GM23338 (cell line): Measurements from ENCODE around the gene ZNF627. TPM values are rescaled to one million over a fixed set of nuclear protein-coding genes. Genes with fewer than 3 reads are reported as not detected.
A peak's percentile ranks its signal among the peaks of the same experiment; 100 is the strongest.

ENCODE experiments used
- ATAC-seq: fragments of 200-7000 bp; cut with Tn5 transposase; 3 replicates; pipeline ENCODE4 v1.9.1; 2020
- DNase-seq: peaks from one replicate; pipeline ENCODE4 v3.0.0-alpha.2; 2015; ENCODE audit warnings: low spot score
- H2AFZ ChIP-seq: fragments of 200-600 bp; sonication (generic); 2 replicates; pipeline ENCODE4 v1.8.0; 2016; ENCODE audit warnings: antibody characterized with exemption, mild to moderate bottlenecking, moderate library complexity
- H3F3A ChIP-seq: fragments of 200-600 bp; sonication (generic); replicated peaks from 2 replicates; pipeline ENCODE4 v1.8.0; 2017; ENCODE audit warnings: antibody characterized with exemption, mixed run types, low read depth
- H3K27ac ChIP-seq: fragments of 200-600 bp; sonication (generic); 2 replicates; pipeline ENCODE4 v1.6.1; 2016; ENCODE audit warnings: low read depth
- H3K27me3 ChIP-seq: fragments of 200-600 bp; sonication (generic); 2 replicates; pipeline ENCODE4 v1.8.0; 2016; ENCODE audit warnings: mild to moderate bottlenecking, mixed run types, moderate library complexity; ENCODE audit not compliant: insufficient read depth
- H3K36me3 ChIP-seq: fragments of 200-600 bp; sonication (generic); 2 replicates; pipeline ENCODE4 v1.8.0; 2016; ENCODE audit warnings: mild to moderate bottlenecking; ENCODE audit not compliant: insufficient read depth
- H3K4me1 ChIP-seq: fragments of 200-600 bp; sonication (generic); 2 replicates; pipeline ENCODE4 v1.8.0; 2016; ENCODE audit warnings: mild to moderate bottlenecking, moderate library complexity; ENCODE audit not compliant: insufficient read depth
- H3K4me2 ChIP-seq: fragments of 200-600 bp; sonication (generic); 2 replicates; pipeline ENCODE4 v1.7.1; 2017; ENCODE audit warnings: mixed run types
- H3K4me3 ChIP-seq: fragments of 200-600 bp; sonication (generic); 2 replicates; pipeline ENCODE4 v1.6.1; 2016; ENCODE audit warnings: mixed run types
- H3K79me2 ChIP-seq: fragments of 200-600 bp; sonication (generic); replicated peaks from 2 replicates; pipeline ENCODE4 v1.8.0; 2017; ENCODE audit warnings: mild to moderate bottlenecking; ENCODE audit not compliant: insufficient read depth
- H3K9me2 ChIP-seq: fragments of 200-600 bp; sonication (generic); 2 replicates; pipeline ENCODE4 v1.8.0; 2017; ENCODE audit not compliant: insufficient read depth
- H4K20me1 ChIP-seq: fragments of 200-600 bp; sonication (generic); replicated peaks from 2 replicates; pipeline ENCODE4 v1.8.0; 2017; ENCODE audit warnings: mild to moderate bottlenecking; ENCODE audit not compliant: insufficient read depth
- H3K27ac Mint-ChIP-seq: 2 replicates; pipeline ENCODE4 v1.8.0; 2020; ENCODE audit warnings: inconsistent platforms, mild to moderate bottlenecking, moderate library complexity, mixed read lengths
- H3K27me3 Mint-ChIP-seq: 3 replicates; pipeline ENCODE4 v1.8.0; 2022; ENCODE audit warnings: low read depth, mild to moderate bottlenecking, moderate library complexity, mixed read lengths, inconsistent platforms; ENCODE audit not compliant: insufficient read depth, poor library complexity
- H3K36me3 Mint-ChIP-seq: 3 replicates; pipeline ENCODE4 v1.8.0; 2021; ENCODE audit warnings: low read depth, mild to moderate bottlenecking, inconsistent platforms, moderate library complexity, mixed read lengths
- H3K4me1 Mint-ChIP-seq: 3 replicates; pipeline ENCODE4 v1.8.0; 2020; ENCODE audit warnings: mild to moderate bottlenecking, inconsistent platforms, mixed read lengths
- H3K4me3 Mint-ChIP-seq: 3 replicates; pipeline ENCODE4 v1.8.0; 2021; ENCODE audit warnings: moderate library complexity, mild to moderate bottlenecking, inconsistent platforms, mixed read lengths
- H3K9me3 Mint-ChIP-seq: 3 replicates; pipeline ENCODE4 v1.8.0; 2020; ENCODE audit warnings: moderate library complexity, mild to moderate bottlenecking, inconsistent platforms, mixed read lengths
- CREB1 ChIP-seq: fragments of 250-450 bp; sonication (Bioruptor Pico); IDR thresholded peaks from 2 replicates; pipeline ENCODE4 v1.5.0; 2020; ENCODE audit warnings: low read depth, mild to moderate bottlenecking, moderate library complexity
- EZH2 ChIP-seq: fragments of 200-600 bp; sonication (generic); IDR thresholded peaks from one replicate; pipeline ENCODE4 v1.8.0; 2017; ENCODE audit warnings: antibody characterized with exemption, mild to moderate bottlenecking, low read depth; ENCODE audit not compliant: unreplicated experiment
- EZH2phosphoT487 ChIP-seq: fragments of 200-600 bp; sonication (generic); IDR thresholded peaks from one replicate; pipeline ENCODE4 v1.8.1; 2018; ENCODE audit warnings: antibody characterized with exemption; ENCODE audit not compliant: unreplicated experiment
- JUNB ChIP-seq: IDR thresholded peaks from one replicate; pipeline ENCODE4 v1.6.1; 2016; ENCODE audit warnings: antibody characterized with exemption; ENCODE audit not compliant: unreplicated experiment
- NANOG ChIP-seq: IDR thresholded peaks from 2 replicates; pipeline ENCODE4 v1.6.1; 2016; ENCODE audit warnings: antibody characterized with exemption, borderline replicate concordance
- POLR2AphosphoS5 ChIP-seq: IDR thresholded peaks from 2 replicates; pipeline ENCODE4 v1.6.1; 2016; ENCODE audit warnings: antibody characterized with exemption, low read depth
- STAT1 ChIP-seq: IDR thresholded peaks from one replicate; pipeline ENCODE4 v1.6.1; 2016; ENCODE audit warnings: antibody characterized with exemption; ENCODE audit not compliant: unreplicated experiment
- ZNF114 ChIP-seq: fragments of 250-450 bp; sonication (Bioruptor Pico); IDR thresholded peaks from 2 replicates; pipeline ENCODE4 v1.5.0; 2020; ENCODE audit warnings: mild to moderate bottlenecking, moderate library complexity
- polyA plus RNA-seq: library from polyadenylated mRNA; unstranded; fragments of >200 nt; fragmentation: Nextera tagmentation; extraction: Ambion mirVana; gene quantifications from 2 replicates; pipeline ENCODE4 v1.2.1, GENCODE V29; 2016
- total RNA-seq: library from RNA; depleted of rRNA; stranded (reverse); fragments of >200 nt; shearing (Covaris generic); gene quantifications from 2 replicates; pipeline ENCODE4 v1.2.3, GENCODE V29; 2014
- TF ChIP-seq, protein P1 (sequence below), 2 experiments: fragments of 200-600 bp in 1 of 2; sonication (generic) in 1 of 2; conservative IDR thresholded peaks; 2 replicates each; pipeline versions ENCODE4 v1.5.1 to v1.6.1; 2016 to 2017; ENCODE audit warnings: antibody characterized with exemption in 2 of 2, low read depth in 2 of 2, mild to moderate bottlenecking in 2 of 2, moderate library complexity in 1 of 2
- TF ChIP-seq, protein P2 (sequence below): IDR thresholded peaks from 2 replicates; pipeline ENCODE4 v1.6.1; 2016; ENCODE audit warnings: antibody characterized with exemption
- TF ChIP-seq, protein P3 (sequence below): fragments of 250-450 bp; sonication (Bioruptor Pico); IDR thresholded peaks from 2 replicates; pipeline ENCODE4 v1.5.0; 2020; ENCODE audit warnings: mild to moderate bottlenecking, moderate library complexity

ZNF627 gene
- total and polyA plus RNA-seq, 2 experiments from 2014 or later: 9.0 to 15.4 TPM

DNA sequence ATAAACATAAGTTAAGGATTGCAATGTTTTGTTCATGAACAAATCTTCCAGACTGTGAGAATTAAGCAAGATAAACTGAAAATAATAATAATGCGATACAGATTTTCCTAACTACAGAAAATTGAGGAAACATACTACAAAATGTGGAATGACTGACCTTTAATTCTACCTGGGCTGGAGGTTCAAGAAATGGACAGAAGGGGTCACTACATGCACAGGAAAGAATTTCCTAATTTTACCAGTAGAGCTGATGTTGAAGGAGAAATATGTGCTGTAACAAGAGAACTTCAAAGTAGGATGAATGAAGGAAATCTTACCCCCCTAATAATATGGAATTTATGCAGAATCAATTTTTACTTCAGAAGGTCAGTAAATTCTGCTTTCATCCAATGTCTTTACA, 62.3 kb downstream of the ZNF627 start:
- ATAC-seq (no peak), DNase-seq (peak; percentile 46)
- H2AFZ ChIP-seq: no peak overlapping the region
- Mint-ChIP-seq H3K9me3 (peaks cover 67% of the 10 kb centered on the region), H3K36me3 (peaks cover 43% of the 10 kb centered on the region), H3K27me3 (peaks cover 6% of the 10 kb centered on the region), H3K4me3 (no peak overlapping the region), H3K4me1 (no peaks in the 10 kb centered on the region), H3K27ac (no peak overlapping the region)
- H3K4me2 ChIP-seq: no peak overlapping the region
- no peaks in the 10 kb centered on the region for H4K20me1 ChIP-seq
- no peaks in the 10 kb centered on the region for H3K4me1 ChIP-seq
- H3K27me3 ChIP-seq: no peaks in the 10 kb centered on the region
- TF ChIP-seq NANOG: no peak
- TF ChIP-seq, protein P1, sequence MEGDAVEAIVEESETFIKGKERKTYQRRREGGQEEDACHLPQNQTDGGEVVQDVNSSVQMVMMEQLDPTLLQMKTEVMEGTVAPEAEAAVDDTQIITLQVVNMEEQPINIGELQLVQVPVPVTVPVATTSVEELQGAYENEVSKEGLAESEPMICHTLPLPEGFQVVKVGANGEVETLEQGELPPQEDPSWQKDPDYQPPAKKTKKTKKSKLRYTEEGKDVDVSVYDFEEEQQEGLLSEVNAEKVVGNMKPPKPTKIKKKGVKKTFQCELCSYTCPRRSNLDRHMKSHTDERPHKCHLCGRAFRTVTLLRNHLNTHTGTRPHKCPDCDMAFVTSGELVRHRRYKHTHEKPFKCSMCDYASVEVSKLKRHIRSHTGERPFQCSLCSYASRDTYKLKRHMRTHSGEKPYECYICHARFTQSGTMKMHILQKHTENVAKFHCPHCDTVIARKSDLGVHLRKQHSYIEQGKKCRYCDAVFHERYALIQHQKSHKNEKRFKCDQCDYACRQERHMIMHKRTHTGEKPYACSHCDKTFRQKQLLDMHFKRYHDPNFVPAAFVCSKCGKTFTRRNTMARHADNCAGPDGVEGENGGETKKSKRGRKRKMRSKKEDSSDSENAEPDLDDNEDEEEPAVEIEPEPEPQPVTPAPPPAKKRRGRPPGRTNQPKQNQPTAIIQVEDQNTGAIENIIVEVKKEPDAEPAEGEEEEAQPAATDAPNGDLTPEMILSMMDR (conservative IDR thresholded peaks at IDR 0.05; ENCODE audit: low read depth in 2 of 2): peak; percentile 51 to 65
- no peak overlapping the region for H3K27ac ChIP-seq
- H3F3A ChIP-seq: no peaks in the 10 kb centered on the region
- no peaks in the 10 kb centered on the region for H3K79me2 ChIP-seq
- no peaks in the 10 kb centered on the region for H3K36me3 ChIP-seq
- H3K9me2 ChIP-seq: no peaks in the 10 kb centered on the region
- no peak overlapping the region for H3K4me3 ChIP-seq

DNA sequence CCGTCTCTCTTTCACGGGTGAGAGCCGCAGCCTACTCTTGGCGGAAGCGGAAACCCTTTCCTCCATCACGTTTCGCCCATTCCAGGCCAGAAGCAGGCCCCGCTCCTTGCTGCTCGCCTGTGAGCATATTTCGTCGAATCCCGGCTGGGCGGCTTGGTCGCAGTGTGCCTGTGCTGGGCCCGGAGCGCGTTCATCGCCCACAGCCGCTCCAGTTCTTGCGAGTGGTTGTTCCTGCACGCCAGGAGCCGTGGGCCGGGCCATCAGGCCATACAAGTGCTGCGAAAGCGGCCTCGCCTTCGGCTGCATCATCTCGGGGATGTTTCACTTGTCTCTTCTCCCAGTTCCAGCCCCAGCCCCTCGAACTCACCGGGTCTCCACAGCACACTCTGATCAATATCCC, 65.0 kb downstream of the ZNF627 start:
- Histone ChIP-seq H3K9me2 (no peaks in the 10 kb centered on the region), H2AFZ (no peak overlapping the region), H3K27me3 (no peaks in the 10 kb centered on the region), H4K20me1 (no peaks in the 10 kb centered on the region), H3K27ac (no peak overlapping the region; the same call in 1 of the 2 replicates), H3K36me3 (no peaks in the 10 kb centered on the region), H3K4me3 (no peak overlapping the region), H3K4me1 (no peaks in the 10 kb centered on the region), H3K79me2 (no peaks in the 10 kb centered on the region), H3F3A (no peaks in the 10 kb centered on the region), H3K4me2 (no peak overlapping the region)
- Mint-ChIP-seq H3K4me1 (no peaks in the 10 kb centered on the region), H3K27ac (no peak overlapping the region), H3K36me3 (peaks cover 29% of the 10 kb centered on the region), H3K4me3 (no peak overlapping the region), H3K27me3 (peaks cover 10% of the 10 kb centered on the region), H3K9me3 (peaks cover 62% of the 10 kb centered on the region)
- DNase-seq: peak; percentile 24
- ATAC-seq: no peak
- TF ChIP-seq, protein P2, sequence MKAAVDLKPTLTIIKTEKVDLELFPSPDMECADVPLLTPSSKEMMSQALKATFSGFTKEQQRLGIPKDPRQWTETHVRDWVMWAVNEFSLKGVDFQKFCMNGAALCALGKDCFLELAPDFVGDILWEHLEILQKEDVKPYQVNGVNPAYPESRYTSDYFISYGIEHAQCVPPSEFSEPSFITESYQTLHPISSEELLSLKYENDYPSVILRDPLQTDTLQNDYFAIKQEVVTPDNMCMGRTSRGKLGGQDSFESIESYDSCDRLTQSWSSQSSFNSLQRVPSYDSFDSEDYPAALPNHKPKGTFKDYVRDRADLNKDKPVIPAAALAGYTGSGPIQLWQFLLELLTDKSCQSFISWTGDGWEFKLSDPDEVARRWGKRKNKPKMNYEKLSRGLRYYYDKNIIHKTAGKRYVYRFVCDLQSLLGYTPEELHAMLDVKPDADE: no peak
- TF ChIP-seq POLR2AphosphoS5 (no peak), NANOG (no peak), JUNB (no peak), CREB1 (CRISPR knock-in tag) (no peak), EZH2 (no peak), STAT1 (no peak), ZNF114 (CRISPR knock-in tag) (no peak), EZH2phosphoT487 (no peak)
- TF ChIP-seq, protein P3, sequence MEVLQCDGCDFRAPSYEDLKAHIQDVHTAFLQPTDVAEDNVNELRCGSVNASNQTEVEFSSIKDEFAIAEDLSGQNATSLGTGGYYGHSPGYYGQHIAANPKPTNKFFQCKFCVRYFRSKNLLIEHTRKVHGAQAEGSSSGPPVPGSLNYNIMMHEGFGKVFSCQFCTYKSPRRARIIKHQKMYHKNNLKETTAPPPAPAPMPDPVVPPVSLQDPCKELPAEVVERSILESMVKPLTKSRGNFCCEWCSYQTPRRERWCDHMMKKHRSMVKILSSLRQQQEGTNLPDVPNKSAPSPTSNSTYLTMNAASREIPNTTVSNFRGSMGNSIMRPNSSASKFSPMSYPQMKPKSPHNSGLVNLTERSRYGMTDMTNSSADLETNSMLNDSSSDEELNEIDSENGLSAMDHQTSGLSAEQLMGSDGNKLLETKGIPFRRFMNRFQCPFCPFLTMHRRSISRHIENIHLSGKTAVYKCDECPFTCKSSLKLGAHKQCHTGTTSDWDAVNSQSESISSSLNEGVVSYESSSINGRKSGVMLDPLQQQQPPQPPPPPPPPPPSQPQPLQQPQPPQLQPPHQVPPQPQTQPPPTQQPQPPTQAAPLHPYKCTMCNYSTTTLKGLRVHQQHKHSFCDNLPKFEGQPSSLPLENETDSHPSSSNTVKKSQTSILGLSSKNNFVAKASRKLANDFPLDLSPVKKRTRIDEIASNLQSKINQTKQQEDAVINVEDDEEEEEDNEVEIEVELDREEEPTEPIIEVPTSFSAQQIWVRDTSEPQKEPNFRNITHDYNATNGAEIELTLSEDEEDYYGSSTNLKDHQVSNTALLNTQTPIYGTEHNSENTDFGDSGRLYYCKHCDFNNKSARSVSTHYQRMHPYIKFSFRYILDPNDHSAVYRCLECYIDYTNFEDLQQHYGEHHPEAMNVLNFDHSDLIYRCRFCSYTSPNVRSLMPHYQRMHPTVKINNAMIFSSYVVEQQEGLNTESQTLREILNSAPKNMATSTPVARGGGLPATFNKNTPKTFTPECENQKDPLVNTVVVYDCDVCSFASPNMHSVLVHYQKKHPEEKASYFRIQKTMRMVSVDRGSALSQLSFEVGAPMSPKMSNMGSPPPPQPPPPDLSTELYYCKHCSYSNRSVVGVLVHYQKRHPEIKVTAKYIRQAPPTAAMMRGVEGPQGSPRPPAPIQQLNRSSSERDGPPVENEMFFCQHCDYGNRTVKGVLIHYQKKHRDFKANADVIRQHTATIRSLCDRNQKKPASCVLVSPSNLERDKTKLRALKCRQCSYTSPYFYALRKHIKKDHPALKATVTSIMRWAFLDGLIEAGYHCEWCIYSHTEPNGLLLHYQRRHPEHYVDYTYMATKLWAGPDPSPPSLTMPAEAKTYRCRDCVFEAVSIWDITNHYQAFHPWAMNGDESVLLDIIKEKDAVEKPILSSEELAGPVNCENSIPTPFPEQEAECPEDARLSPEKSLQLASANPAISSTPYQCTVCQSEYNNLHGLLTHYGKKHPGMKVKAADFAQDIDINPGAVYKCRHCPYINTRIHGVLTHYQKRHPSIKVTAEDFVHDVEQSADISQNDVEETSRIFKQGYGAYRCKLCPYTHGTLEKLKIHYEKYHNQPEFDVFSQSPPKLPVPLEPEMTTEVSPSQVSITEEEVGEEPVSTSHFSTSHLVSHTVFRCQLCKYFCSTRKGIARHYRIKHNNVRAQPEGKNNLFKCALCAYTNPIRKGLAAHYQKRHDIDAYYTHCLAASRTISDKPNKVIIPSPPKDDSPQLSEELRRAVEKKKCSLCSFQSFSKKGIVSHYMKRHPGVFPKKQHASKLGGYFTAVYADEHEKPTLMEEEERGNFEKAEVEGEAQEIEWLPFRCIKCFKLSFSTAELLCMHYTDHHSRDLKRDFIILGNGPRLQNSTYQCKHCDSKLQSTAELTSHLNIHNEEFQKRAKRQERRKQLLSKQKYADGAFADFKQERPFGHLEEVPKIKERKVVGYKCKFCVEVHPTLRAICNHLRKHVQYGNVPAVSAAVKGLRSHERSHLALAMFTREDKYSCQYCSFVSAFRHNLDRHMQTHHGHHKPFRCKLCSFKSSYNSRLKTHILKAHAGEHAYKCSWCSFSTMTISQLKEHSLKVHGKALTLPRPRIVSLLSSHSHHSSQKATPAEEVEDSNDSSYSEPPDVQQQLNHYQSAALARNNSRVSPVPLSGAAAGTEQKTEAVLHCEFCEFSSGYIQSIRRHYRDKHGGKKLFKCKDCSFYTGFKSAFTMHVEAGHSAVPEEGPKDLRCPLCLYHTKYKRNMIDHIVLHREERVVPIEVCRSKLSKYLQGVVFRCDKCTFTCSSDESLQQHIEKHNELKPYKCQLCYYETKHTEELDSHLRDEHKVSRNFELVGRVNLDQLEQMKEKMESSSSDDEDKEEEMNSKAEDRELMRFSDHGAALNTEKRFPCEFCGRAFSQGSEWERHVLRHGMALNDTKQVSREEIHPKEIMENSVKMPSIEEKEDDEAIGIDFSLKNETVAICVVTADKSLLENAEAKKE (CRISPR knock-in tag): no peak
